T-cell (primary cell): ENCODE measurements around the gene ZDHHC24. TPM values are rescaled to one million over a fixed set of nuclear protein-coding genes. Genes with fewer than 3 reads are reported as not detected.

Source experiments
- ATAC-seq, 4 experiments: fragments of 200-7000 bp in 3 of 4; fragments of 150-1000 bp in 1 of 4; cut with Tn5 transposase; replicated peaks in 1 of 4; 1 replicate in 3 of 4; 2 replicates in 1 of 4; pipeline ENCODE4 v1.10.0; 2021; ENCODE audit warnings: moderate library complexity in 3 of 4, mild to moderate bottlenecking in 2 of 4, moderate number of reproducible peaks in 1 of 4
- CTCF ChIA-PET, 2 donors: fragments of 300-600 bp; sonication (Branson Sonifier 250); formaldehyde crosslinking; loops; one replicate each; lab custom pipeline; 2022; ENCODE audit warnings: antibody characterized with exemption in 2 of 2; lab: Charles Lee
- POLR2A ChIA-PET, 2 donors: fragments of 300-600 bp; sonication (Branson Sonifier 250); formaldehyde crosslinking; loops; one replicate each; lab custom pipeline; 2022; ENCODE audit warnings: antibody characterized with exemption in 2 of 2; lab: Charles Lee
- DNase-seq, 35 experiments: peaks; one replicate each; pipeline versions ENCODE4 v3.0.0 to v3.0.0-alpha.2; 2013 to 2023
- H3K27ac ChIP-seq: one replicate; pipeline ENCODE4 v1.5.1; 2013; ENCODE audit warnings: low read length
- H3K27me3 ChIP-seq, 2 experiments: replicated peaks in 1 of 2; 1 replicate in 1 of 2; 2 replicates in 1 of 2; pipeline versions ENCODE4 v1.6.1 to v1.7.0; 2013; ENCODE audit warnings: low read length in 1 of 2, mixed read lengths in 1 of 2; ENCODE audit not compliant: control insufficient read depth in 2 of 2, insufficient read depth in 2 of 2; ENCODE audit errors: extremely low read depth in 1 of 2
- H3K36me3 ChIP-seq, 2 donors: 1 replicate in 1 of 2; 2 replicates in 1 of 2; pipeline versions ENCODE4 v1.6.1 to v1.7.0; 2013; ENCODE audit warnings: low read length in 1 of 2; ENCODE audit not compliant: control insufficient read depth in 2 of 2, insufficient read depth in 1 of 2; ENCODE audit errors: extremely low read depth in 1 of 2
- H3K4me1 ChIP-seq, 2 experiments: 1 replicate in 1 of 2; 2 replicates in 1 of 2; pipeline versions ENCODE4 v1.6.1 to v1.7.0; 2013; ENCODE audit warnings: low read length in 2 of 2, mixed read lengths in 1 of 2; ENCODE audit not compliant: insufficient read depth in 2 of 2, control insufficient read depth in 1 of 2; ENCODE audit errors: extremely low read depth in 1 of 2
- H3K4me3 ChIP-seq, 2 donors: 1 replicate in 1 of 2; 2 replicates in 1 of 2; pipeline versions ENCODE4 v1.5.1 to v1.7.0; 2013; ENCODE audit warnings: mild to moderate bottlenecking in 2 of 2, low read length in 1 of 2, moderate library complexity in 1 of 2; ENCODE audit not compliant: control insufficient read depth in 1 of 2; ENCODE audit errors: extremely low read depth in 1 of 2
- H3K9me3 ChIP-seq: 2 replicates; pipeline ENCODE4 v1.7.0; 2013
- H3K27ac Mint-ChIP-seq, 2 donors: one replicate each; pipeline ENCODE4 v1.8.0; 2020 to 2021; ENCODE audit warnings: mild to moderate bottlenecking in 2 of 2, mixed read lengths in 2 of 2
- H3K27me3 Mint-ChIP-seq, 2 donors: one replicate each; pipeline ENCODE4 v1.8.0; 2021 to 2022; ENCODE audit warnings: mixed read lengths in 2 of 2
- H3K36me3 Mint-ChIP-seq: one replicate; pipeline ENCODE4 v1.8.0; 2021; ENCODE audit warnings: mixed read lengths
- H3K4me1 Mint-ChIP-seq, 3 donors: one replicate each; pipeline ENCODE4 v1.8.0; 2020 to 2022; ENCODE audit warnings: mixed read lengths in 3 of 3, mild to moderate bottlenecking in 1 of 3
- H3K4me3 Mint-ChIP-seq, 3 donors: one replicate each; pipeline ENCODE4 v1.8.0; 2020 to 2022; ENCODE audit warnings: mild to moderate bottlenecking in 3 of 3, mixed read lengths in 3 of 3, moderate library complexity in 3 of 3
- H3K9me3 Mint-ChIP-seq, 3 donors: one replicate each; pipeline ENCODE4 v1.8.0; 2020 to 2022; ENCODE audit warnings: mixed read lengths in 3 of 3
- WGBS: methylation state at CpG from one replicate; pipeline ENCODE4 v1.1.5; 2013; ENCODE audit warnings: missing lambda C conversion rate; ENCODE audit not compliant: insufficient coverage; 5-methylcytosine and 5-hydroxymethylcytosine counted together
- total RNA-seq, 35 experiments: library from RNA in 6 of 35; stranded (reverse) in 6 of 35; fragments of 120-200 nt in 1 of 35; gene quantifications; one replicate each; pipeline versions ENCODE4 v1.2.1 to v1.2.4 and lab custom pipeline; 2013 to 2026

ZDHHC24 gene
- total RNA-seq, 5 donors from 2014 or later (not counting 1 experiment from before 2014, with no cell fraction given): 17.2 to 25.7 (median 23.5) TPM

- Histone ChIP-seq H3K27me3 (no peaks in the 10 kb centered on the region), H3K4me1 (peaks cover 7 to 13% of the 10 kb centered on the region in 2 experiments), H3K4me3 (no peak overlapping the region), H3K27ac (no peak overlapping the region), H3K36me3 (peaks cover 6 to 15% of the 10 kb centered on the region in 2 donors), H3K9me3 (no peaks in the 10 kb centered on the region)
- Mint-ChIP-seq H3K9me3 (no peaks in the 10 kb centered on the region), H3K27me3 (no peaks in the 10 kb centered on the region), H3K4me1 (peaks cover 15 to 19% (median 17%) of the 10 kb centered on the region in 3 donors), H3K27ac (no peak overlapping the region), H3K4me3 (peak overlapping the region in 1 of 3 donors; percentile 21), H3K36me3 (peaks cover 13% of the 10 kb centered on the region)
- CTCF ChIA-PET: interaction anchor here (0.6 to 0.8 kb wide), 3 partner anchors 40 to 1197 kb away, joined by 3 to 4 read pairs (median 3); no protein-coding TSS in a partner anchor
- DNase-seq (no peak), ATAC-seq (no peak)
- 90% methylated on average over 3 of the region's 7 CpGs for WGBS
- POLR2A ChIA-PET: no interaction called here
Observed at GRCh38 chr11:66509131-66509561, 36.7 kb downstream of the ZDHHC24 start.

GRCh38 chr11:66505276-66505816 is 40.5 kb downstream of the ZDHHC24 start:
- no peak overlapping the region for H3K4me3 ChIP-seq
- peaks cover 3 to 4% of the 10 kb centered on the region in 2 experiments for H3K4me1 ChIP-seq
- H3K27ac ChIP-seq: no peak overlapping the region
- H3K36me3 ChIP-seq: peaks cover 11 to 15% of the 10 kb centered on the region in 2 donors
- WGBS: no CpG with 5 or more reads among the region's 1 CpG
- H3K27me3 Mint-ChIP-seq: no peaks in the 10 kb centered on the region
- no peak for ATAC-seq
- H3K27me3 ChIP-seq: no peaks in the 10 kb centered on the region
- H3K9me3 ChIP-seq: no peaks in the 10 kb centered on the region
- H3K36me3 Mint-ChIP-seq: peaks cover 19% of the 10 kb centered on the region
- no peaks in the 10 kb centered on the region for H3K9me3 Mint-ChIP-seq
- no peak overlapping the region for H3K4me3 Mint-ChIP-seq
- H3K27ac Mint-ChIP-seq: no peak overlapping the region
- DNase-seq: no peak
- peaks cover 3% of the 10 kb centered on the region in 3 donors for H3K4me1 Mint-ChIP-seq
- POLR2A ChIA-PET: no interaction called here
- CTCF ChIA-PET: interaction anchor here in 1 of 2 donors (0.6 kb wide), 1 partner anchor 13 kb away, joined by 5 read pairs; no protein-coding TSS in a partner anchor

GRCh38 chr11:66498506-66498905 is 47.3 kb downstream of the ZDHHC24 start:
- no peak for DNase-seq
- WGBS: no CpG with 5 or more reads among the region's 5 CpGs
- H3K9me3 Mint-ChIP-seq: no peaks in the 10 kb centered on the region
- ChIA-PET POLR2A (no interaction called here), CTCF (no interaction called here)
- no peaks in the 10 kb centered on the region for H3K4me1 ChIP-seq
- H3K4me1 Mint-ChIP-seq: no peaks in the 10 kb centered on the region
- no peaks in the 10 kb centered on the region for H3K9me3 ChIP-seq
- H3K4me3 Mint-ChIP-seq: no peak overlapping the region
- H3K27me3 Mint-ChIP-seq: no peaks in the 10 kb centered on the region
- H3K4me3 ChIP-seq: no peak overlapping the region
- H3K27me3 ChIP-seq: no peaks in the 10 kb centered on the region
- H3K27ac Mint-ChIP-seq: no peak overlapping the region
- no peak for ATAC-seq
- H3K27ac ChIP-seq: no peak overlapping the region
- H3K36me3 Mint-ChIP-seq: peaks cover 19% of the 10 kb centered on the region
- H3K36me3 ChIP-seq: peaks cover 17 to 36% of the 10 kb centered on the region in 2 donors

GRCh38 chr11:66497206-66497605 is 48.6 kb downstream of the ZDHHC24 start:
- POLR2A ChIA-PET: no interaction called here

GRCh38 chr11:66495401-66495854 is 50.4 kb downstream of the ZDHHC24 start:
- Histone ChIP-seq H3K9me3 (no peaks in the 10 kb centered on the region), H3K4me1 (no peaks in the 10 kb centered on the region), H3K27ac (no peak overlapping the region), H3K27me3 (no peaks in the 10 kb centered on the region), H3K36me3 (peaks cover 16 to 44% of the 10 kb centered on the region in 2 donors), H3K4me3 (no peak overlapping the region)
- H3K9me3 Mint-ChIP-seq: no peaks in the 10 kb centered on the region
- H3K4me3 Mint-ChIP-seq: no peak overlapping the region
- H3K4me1 Mint-ChIP-seq: no peaks in the 10 kb centered on the region
- H3K27me3 Mint-ChIP-seq: no peaks in the 10 kb centered on the region
- ChIA-PET POLR2A (no interaction called here), CTCF (no interaction called here)
- ATAC-seq: no peak
- peaks cover 24% of the 10 kb centered on the region for H3K36me3 Mint-ChIP-seq
- no peak for DNase-seq
- H3K27ac Mint-ChIP-seq: no peak overlapping the region
- WGBS: 93% methylated on average over 13 of the region's 17 CpGs

More at GRCh38 chr11:66497206-66497605, 48.6 kb downstream of the ZDHHC24 start:
- Mint-ChIP-seq H3K27me3 (no peaks in the 10 kb centered on the region), H3K4me1 (no peaks in the 10 kb centered on the region), H3K9me3 (no peaks in the 10 kb centered on the region), H3K27ac (no peak overlapping the region), H3K36me3 (peaks cover 26% of the 10 kb centered on the region), H3K4me3 (no peak overlapping the region)
- DNase-seq (no peak), ATAC-seq (no peak)
- H3K4me3 ChIP-seq: no peak overlapping the region
- no peaks in the 10 kb centered on the region for H3K27me3 ChIP-seq
- no peaks in the 10 kb centered on the region for H3K4me1 ChIP-seq
- CTCF ChIA-PET: interaction anchor here in 1 of 2 donors (0.6 kb wide), 1 partner anchor 120 kb away, joined by 4 read pairs; no protein-coding TSS in a partner anchor
- H3K27ac ChIP-seq: no peak overlapping the region
- 100% methylated on average over 14 of the region's 16 CpGs for WGBS
- no peaks in the 10 kb centered on the region for H3K9me3 ChIP-seq
- peaks cover 20 to 43% of the 10 kb centered on the region in 2 donors for H3K36me3 ChIP-seq

- ChIA-PET POLR2A (no interaction called here), CTCF (no interaction called here)
- Mint-ChIP-seq H3K36me3 (peaks cover 25% of the 10 kb centered on the region), H3K9me3 (no peaks in the 10 kb centered on the region), H3K27ac (no peak overlapping the region), H3K4me1 (no peaks in the 10 kb centered on the region), H3K27me3 (no peaks in the 10 kb centered on the region), H3K4me3 (no peak overlapping the region)
- H3K9me3 ChIP-seq: no peaks in the 10 kb centered on the region
- ATAC-seq (no peak), DNase-seq (no peak)
- H3K4me1 ChIP-seq: no peaks in the 10 kb centered on the region
- H3K27ac ChIP-seq: no peak overlapping the region
- WGBS: 94% methylated on average over 13 of the region's 14 CpGs
- peaks cover 14 to 45% of the 10 kb centered on the region in 2 donors for H3K36me3 ChIP-seq
- no peaks in the 10 kb centered on the region for H3K27me3 ChIP-seq
- H3K4me3 ChIP-seq: no peak overlapping the region
Observed at GRCh38 chr11:66494935-66495334, 50.9 kb downstream of the ZDHHC24 start.
